Measurements from ENCODE around the gene ABTB2.

The ABTB2 gene

GRCh38 chr11:34278693-34279297, 79.0 kb downstream of the ABTB2 start:
- DNase-seq: no peak

DNA sequence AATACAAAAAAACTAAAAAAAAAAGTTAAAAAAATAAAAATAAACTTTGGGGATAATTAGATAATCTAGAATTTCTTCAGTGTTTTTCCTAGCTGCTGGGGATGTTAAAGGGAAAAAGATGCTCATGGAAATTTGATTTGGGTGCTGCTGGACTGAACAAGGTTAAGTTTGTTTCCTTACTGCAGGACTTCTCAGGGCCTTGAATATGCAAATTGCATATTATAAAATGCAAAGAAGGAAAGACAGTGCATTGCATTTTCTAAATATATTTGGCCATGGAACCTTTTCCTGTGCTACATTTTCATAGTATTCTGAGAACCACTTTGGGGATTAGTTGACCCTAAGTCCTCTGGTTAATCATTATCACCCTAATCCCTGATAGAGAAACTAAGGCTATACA, 79.6 kb downstream of the ABTB2 start:
- DNase-seq: no peak

DNA sequence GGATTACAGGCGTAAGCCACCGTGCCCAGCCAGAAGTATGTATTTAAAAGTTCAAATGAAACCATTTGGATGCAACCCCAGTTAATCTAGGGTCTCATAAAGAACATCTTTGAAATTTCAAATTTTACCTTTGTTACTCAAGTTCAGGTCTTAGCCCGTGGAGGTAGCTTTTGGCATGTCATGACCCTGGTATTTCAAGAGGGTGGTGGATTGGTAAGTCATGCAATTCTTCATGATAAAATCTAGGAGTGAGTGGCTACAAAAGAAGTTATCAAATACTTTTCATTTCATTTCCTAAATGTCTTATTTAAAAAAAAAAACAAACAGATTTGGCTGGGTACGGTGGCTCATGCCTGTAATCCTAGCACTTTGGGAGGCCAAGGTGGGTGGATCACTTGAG, 80.6 kb downstream of the ABTB2 start:
- no peak for DNase-seq

DNA sequence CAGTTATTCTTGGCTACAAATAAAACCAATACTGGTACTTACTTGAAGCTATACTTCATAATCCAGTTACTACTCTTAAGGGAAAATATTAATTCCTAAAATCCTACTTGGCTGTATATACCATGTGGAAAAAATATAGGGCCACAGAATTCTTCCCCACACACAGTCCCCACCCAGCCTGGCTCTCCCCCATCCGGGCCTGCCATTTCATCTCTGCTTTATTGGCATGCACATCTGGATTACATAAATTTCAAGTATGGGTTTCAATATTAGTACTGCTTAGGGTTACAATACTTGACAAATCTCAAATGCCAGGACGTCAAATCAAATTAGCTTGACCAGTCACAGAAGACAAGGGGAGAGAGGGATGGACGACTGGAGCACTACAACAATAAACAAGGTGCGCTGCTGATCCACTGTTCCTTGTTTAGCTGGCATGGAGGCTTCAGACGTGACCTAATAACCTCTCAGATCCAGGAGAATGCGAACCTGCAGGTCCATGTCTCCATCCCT, 81.4 kb downstream of the ABTB2 start:
- no peak for DNase-seq

- DNase-seq: no peak
Measured at GRCh38 chr11:34275486-34275885, 82.3 kb downstream of the ABTB2 start.

- DNase-seq: no peak
Measured at GRCh38 chr11:34274712-34275398, 83.0 kb downstream of the ABTB2 start.

DNA sequence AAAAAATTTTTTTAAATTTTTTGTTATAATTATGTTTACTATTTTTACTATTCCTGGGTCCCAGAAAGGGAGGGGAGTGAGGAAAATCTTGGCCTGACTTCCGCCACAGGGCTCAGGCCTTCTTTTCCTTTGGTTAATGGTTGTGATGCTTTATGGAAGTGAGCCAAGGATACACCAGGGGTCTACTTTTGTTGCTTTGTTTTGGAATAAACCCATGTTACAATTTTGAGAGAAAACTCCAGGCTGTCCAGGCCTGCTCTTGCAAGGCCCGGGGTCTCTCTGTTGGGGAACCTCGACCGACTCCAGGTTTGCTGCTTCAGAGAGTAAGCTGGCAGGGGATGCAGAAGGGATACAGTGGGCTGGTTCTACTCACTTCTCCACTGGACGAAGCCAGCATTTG, 84.7 kb downstream of the ABTB2 start:
- DNase-seq: no peak

- no peak for DNase-seq
Measured at GRCh38 chr11:34271727-34272126, 86.1 kb downstream of the ABTB2 start.

DNA sequence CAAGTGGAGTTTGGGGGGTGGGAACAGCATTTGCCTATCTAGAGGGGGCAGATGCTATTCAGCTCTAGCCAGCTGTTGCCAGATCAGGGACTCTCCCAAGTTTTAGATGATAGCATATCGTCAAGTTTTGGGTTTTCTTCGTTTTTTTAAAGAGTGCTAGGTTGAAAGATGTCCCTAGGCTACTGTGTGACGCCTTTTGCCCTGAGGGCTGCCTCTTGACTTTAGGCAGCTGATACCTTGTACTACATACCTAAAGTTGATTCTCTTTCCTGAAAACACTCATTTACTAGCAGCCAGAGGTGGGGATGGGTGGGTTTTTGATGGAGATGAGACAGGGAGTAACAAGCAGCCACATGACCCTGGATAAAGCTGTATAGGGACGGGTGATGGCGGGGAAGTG, 87.1 kb downstream of the ABTB2 start:
- no peak for DNase-seq

DNA sequence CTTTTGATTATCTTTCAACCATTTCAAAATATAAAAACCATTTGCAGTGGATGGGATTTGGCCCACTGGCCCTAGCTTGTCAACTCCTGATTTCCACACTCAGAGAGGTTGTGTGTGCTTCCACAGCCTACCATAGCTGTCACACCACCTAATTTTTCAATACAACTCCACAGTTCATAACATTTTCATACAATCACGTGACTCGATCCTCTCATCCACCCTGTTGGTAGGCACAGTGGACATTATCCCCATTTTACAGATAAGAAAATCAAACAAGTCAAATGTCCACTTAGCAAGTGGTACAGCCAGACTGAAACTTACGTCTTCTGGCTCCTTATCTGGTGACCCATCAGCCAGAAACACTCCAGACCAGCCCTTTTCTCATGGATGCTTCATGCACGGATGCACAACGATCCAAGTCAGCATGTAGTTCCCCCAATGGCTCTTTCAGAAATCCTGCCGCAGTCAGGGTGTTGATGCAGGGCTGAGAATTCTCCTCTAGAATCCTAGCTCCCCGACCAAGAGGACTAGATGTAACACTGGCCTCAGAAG, 88.0 kb downstream of the ABTB2 start:
- DNase-seq: no peak

DNA sequence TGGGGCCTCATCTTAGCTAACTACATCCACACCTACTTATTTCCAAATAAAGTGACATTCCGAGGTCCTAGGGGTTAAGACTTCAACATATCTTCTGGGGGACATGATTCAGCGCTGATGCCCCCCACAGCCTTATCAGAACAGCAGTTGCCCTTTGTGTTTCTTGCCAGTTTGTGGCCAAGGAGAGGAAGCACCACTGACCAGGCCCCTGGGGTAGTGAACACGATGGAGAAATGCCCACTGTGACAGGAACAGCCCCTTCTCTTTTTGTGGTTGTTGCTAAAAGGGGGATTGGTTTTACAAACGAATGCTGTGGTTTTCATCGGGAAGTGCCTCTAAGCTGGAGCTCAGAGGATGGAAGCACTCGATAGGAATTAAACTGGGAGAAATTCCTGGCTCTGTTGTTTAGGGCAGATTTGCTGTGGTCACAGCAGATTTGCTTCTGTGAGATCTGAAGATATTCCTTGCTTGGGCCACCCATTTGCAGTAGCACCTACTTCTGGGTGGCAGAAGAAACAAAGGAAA, 88.8 kb downstream of the ABTB2 start:
- DNase-seq: no peak

- no peak for DNase-seq
Measured at GRCh38 chr11:34267417-34267816, 90.4 kb downstream of the ABTB2 start.

- no peak for DNase-seq
Measured at GRCh38 chr11:34267013-34267412, 90.8 kb downstream of the ABTB2 start.

DNA sequence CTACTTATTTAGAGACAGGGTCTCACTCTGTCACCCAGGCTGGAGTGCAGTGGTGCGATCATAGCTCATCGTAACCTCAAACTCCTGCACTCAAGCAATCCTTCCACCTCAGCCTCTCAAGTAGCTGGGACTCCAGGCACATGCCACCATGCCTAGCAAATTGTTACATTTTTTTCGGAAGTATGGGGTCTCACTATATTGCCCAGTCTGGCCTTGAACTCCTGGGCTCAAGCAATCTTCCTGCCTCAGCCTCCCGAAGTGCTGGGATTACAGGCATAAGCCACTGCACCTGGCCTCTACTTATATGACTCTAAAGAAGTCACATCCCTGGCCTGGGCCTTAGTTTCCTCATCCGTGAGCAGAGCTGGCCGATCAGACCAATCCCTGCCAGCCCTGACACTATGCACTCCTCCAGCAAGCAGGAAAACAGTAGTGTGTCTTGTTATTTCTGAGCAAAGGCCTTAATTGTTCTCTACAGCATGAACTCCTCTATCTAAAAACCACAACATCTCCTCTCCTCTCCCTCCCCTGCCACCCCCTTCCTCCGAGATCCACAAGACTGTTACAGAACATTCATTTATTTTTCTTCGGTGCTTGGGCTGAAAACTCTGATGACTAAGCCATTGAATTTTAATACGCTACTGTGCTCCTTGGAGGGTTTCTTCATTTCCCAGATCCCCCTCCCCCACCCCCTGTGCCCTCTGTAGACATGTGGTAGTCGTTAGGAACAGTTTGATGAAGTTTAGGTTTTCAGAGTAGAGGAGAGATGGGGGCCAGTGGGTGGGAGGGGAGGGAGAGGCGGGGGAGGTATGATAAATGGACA, 91.5 kb downstream of the ABTB2 start:
- DNase-seq: no peak

GRCh38 chr11:34264303-34265110, 93.3 kb downstream of the ABTB2 start:
- no peak for DNase-seq

GRCh38 chr11:34263441-34264091, 94.2 kb downstream of the ABTB2 start:
- no peak for DNase-seq

- DNase-seq: no peak
Measured at GRCh38 chr11:34262531-34263081, 95.2 kb downstream of the ABTB2 start.

DNA sequence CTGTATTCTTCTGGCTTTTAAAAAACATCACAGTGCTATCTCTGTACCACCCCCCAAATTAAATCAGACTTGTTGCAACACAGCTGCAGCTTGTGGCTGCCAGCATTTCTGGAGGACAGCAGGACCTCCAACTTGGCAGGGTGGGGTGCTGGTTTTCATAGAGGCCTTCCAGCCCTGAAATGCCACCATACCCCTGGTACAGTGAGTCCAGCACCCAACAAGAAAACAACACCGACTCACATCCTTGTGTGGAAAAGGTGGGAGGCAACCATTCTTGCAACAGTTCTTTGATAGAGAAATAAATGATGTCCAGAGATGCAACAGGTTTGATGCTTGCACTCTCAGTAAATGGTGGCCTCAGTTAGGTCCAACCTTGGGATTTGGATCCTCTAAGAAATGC, 96.0 kb downstream of the ABTB2 start:
- no peak for DNase-seq

DNA sequence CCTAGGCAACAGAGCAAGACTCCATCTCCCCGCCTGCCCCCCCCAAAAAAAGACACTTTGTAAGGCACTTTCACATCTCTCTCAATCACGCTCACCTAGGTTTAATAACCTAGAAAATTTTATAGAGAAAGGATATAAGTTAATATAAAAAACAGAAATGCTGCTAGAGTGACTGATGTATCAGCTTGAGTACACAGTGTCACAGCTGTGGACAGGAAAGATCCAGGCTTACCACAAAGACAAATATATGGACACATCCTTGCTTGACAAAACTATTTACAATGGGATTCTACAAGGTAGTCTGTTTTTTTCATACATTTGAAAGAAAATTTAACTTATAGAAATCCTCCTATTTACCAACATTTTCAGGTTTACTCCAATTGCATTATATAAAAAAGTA, 96.7 kb downstream of the ABTB2 start:
- no peak for DNase-seq

DNA sequence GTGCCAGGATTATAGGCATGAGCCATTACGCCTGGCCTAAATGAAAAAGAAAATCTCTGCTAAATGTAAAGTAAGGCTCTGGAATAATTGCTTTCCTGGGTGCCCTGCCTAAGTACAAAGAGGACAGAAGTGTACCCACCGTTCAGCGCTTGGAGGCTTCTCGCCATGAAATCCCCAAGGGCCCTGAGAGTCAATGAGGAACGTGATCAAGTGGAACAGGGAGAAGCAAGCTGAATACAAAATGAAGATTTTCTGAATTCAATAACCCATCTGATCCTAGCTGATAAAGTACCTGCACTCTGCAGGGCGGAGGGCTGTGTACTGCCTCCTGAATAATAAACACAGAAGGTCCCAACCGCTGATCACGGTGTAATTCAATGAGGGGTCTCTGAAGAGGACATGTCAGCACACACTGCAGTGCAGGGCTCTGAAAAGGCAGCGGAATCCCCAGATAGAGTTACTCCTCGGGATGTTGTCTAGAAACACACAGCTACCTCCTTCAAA, 97.7 kb downstream of the ABTB2 start:
- no peak for DNase-seq

GRCh38 chr11:34259087-34259486, 98.7 kb downstream of the ABTB2 start:
- DNase-seq: no peak
